NCI-H1436 (cell line): ENCODE measurements around the gene TMEM190.

Experiments
- DNase-seq: peaks from one replicate; lab custom pipeline; 2025; lab: John Stamatoyannopoulos, UW

Gene TMEM190

DNA sequence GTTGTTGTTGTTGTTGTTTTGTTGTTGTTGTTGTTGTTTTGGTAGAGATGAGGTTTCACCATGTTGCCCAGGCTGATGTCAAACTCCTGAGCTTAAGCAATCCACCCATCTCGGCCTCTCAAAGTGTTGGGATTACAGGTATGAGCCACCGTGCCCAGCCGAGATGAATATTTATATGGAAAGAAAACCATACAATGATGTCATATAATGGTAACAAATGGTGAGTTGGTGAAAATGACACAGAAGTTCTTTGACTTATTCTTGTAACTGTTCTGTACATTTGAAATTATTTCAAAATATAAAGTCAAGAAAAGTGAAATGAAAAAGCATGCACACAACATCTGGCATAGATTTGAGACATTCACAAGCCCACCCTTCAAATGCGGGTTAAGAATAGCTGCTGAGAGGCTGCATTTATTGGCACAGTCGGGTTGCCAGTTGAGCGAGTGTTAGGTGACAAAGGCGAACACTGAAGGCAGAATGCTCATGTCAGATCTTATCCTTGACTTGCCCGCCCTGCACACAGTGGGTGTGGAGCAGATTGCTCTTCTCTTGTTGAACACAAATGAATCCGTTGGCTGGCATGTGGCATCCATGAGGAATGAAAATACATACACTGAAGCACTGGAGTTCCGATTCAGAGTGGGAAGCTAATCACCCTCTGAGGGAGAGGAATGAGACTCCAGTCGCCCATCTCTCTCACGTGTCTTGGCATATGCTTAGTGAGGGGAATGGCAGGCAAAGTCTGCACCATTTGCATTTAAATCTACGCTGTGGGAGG lies 46.8 kb downstream of the TMEM190 start:
- no peak for DNase-seq

DNA sequence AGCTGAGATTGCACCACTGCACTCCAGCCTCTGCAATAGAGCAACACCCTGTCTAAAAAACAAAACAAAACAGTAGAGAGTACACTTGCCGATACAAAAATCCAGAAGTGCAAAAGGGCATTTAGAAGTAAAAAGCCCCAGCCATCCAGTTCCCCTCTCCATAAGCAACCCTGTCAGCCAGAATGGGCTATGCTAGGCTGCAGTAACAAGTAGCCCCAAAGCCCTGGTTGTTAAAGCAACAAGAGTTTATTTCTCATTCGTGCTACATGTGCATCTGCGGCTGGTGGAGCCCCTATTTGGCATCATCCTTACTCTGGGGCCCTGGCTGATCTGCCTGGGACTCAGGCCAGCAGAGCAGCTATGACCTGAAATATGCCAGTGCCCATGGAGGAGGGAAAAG lies 47.9 kb downstream of the TMEM190 start:
- no peak for DNase-seq

DNA sequence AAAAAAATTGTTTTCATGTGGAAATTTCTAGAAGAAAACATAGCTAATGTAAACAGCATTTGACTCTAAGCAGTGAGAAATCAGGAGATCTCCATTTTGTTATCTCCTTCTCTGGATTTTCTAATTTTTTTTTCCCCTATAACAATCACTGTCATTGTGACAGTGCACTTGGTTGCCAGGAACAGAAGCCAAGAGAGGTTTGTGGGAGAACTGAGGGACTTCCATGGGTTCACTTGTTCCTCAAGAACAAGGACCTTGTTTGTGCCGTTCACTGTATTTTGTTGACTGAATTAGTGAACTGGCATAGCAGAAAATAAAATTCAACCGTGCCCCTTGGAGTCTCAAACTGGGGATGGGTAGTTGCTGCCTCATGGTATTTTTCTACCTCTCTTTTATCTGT lies 49.4 kb downstream of the TMEM190 start:
- no peak for DNase-seq
